ENCODE measurements around the gene DOK5. TPM values are rescaled to one million over a fixed set of nuclear protein-coding genes. Genes with fewer than 3 reads are reported as not detected.

Gene DOK5
- total RNA-seq (1 to 10 TPM in 4 of 9 donors, under 1 TPM in 4, not detected in 1; 0.29 to 1.9 (median 0.96) TPM), polyA plus RNA-seq (1 to 10 TPM; 1.2 to 2.0 (median 1.4) TPM)
- long read RNA-seq, donor 1 = 0 reads
- long read RNA-seq, donor 2 = 0 reads
- long read RNA-seq, donor 3 = 0 reads
- long read RNA-seq, donor 4 = 0 reads
- long read RNA-seq, donor 5, partial matches to known transcripts = 0 of 2 reads
- long read RNA-seq, donor 5, other reads (novel, unspliced or antisense) = 0 of 2 reads
- long read RNA-seq, donor 6, partial matches to known transcripts = 0 of 2 reads
- long read RNA-seq, donor 6, other reads (novel, unspliced or antisense) = 0 of 2 reads
- long read RNA-seq, donor 7 = 0 reads
- long read RNA-seq, donor 8, partial matches to known transcripts = 0 of 1 reads
- long read RNA-seq, donor 8, other reads (novel, unspliced or antisense) = 0 of 1 reads
- long read RNA-seq, donor 9, partial matches to known transcripts = 0 of 1 reads
- long read RNA-seq, donor 9, other reads (novel, unspliced or antisense) = 0 of 1 reads
- long read RNA-seq, donor 10 = 0 reads

DNA sequence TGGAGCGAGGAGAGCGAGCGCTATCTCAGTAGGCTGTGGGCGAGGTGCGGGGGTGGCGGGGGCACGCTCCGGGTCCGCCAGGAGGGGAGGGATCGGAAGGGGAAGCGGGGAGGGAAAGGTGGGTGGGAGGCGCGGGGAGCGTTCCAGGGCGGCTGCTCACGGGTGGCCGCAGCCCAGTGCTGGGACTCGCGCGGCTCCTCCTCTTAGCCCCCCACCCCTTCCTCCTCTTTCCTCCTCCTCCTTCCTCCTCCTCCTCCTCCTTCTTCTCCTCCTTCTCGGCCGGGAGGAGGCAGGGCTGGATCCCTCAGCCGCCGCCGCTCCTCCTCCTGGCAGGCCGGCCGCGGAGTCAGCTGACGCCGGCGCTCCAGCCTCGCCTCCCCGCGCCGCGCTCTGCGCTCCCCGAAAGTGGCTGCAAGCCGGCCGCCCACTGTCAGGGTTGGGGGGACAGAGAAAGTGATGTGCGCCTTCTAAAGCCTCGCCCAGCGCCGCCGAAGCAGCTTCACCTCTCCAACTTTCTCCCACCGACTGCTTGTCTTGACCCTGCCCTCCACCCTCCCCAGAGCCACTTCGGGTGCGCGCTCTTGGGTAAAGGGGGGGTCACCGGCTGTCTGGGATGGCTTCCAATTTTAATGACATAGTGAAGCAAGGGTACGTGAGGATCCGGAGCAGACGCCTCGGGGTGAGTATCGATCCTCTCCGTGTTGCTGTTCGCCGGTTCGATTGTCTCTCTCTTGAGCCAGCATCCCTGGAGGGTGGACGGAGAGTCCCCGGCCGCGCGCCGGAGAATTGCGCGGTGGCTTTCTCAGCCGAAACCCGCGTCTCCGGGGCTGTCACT, at the start of gene DOK5:
Gene DOK5 (plus strand): TSS at position 260 of the 835 bp plus-strand sequence. CDS start 354 bp downstream, at position 614.
- Histone ChIP-seq H3K36me3 (replicated peaks in 1 of 2) (no peaks in the 10 kb centered on the region), H3K9me3 (replicated peaks in 1 of 3) (no peaks in the 10 kb centered on the region), H3K27me3 (peaks cover 29% of the 10 kb centered on the region), H3K4me3 (peak within 1 kb of the TSS in 2 of 4 donors; percentile 2 to 52), H3K27ac (no peak within 1 kb of the TSS), H3K4me1 (replicated peaks in 1 of 2) (peaks cover 0 to 9% of the 10 kb centered on the region in 2 donors)
- intact Hi-C loops (cut with DNase I) = no loop called here
- 0 to 2% (median 1%) methylated on average over 6 to 71 of the region's 71 CpGs for WGBS, 4 donors
- peak in 2 of 7 donors; percentile 17 to 19 for DNase-seq
- TF ChIP-seq, protein P1, sequence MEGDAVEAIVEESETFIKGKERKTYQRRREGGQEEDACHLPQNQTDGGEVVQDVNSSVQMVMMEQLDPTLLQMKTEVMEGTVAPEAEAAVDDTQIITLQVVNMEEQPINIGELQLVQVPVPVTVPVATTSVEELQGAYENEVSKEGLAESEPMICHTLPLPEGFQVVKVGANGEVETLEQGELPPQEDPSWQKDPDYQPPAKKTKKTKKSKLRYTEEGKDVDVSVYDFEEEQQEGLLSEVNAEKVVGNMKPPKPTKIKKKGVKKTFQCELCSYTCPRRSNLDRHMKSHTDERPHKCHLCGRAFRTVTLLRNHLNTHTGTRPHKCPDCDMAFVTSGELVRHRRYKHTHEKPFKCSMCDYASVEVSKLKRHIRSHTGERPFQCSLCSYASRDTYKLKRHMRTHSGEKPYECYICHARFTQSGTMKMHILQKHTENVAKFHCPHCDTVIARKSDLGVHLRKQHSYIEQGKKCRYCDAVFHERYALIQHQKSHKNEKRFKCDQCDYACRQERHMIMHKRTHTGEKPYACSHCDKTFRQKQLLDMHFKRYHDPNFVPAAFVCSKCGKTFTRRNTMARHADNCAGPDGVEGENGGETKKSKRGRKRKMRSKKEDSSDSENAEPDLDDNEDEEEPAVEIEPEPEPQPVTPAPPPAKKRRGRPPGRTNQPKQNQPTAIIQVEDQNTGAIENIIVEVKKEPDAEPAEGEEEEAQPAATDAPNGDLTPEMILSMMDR (IDR thresholded peaks at IDR 0.05) = no peak
- no peak for TF ChIP-seq POLR2A (IDR thresholded peaks at IDR 0.05)

DNA sequence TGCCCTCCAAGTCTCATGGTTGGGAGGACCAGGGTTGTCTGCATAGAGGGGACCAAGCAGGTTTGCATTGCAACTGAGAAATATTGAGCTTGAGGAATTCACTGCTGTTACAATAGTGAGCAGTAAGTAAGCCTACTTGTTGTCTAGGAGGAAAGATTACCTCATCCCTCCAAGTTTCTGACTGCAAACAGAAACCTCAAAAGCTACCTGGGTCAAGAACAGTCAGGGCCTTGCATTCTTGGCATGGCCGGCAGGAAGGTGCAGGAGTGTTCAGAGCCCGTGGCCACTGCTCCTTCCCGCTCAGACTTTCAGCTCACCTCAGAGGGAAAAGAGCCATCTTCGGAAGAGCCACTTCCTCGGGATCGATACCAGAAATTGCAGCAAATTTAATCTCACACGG, 46.0 kb upstream of the DOK5 start:
- H3K9me3 ChIP-seq (replicated peaks in 1 of 3) = no peaks in the 10 kb centered on the region
- intact Hi-C loops (cut with DNase I) = no loop called here
- no peak overlapping the region for H3K4me3 ChIP-seq
- TF ChIP-seq, protein P1 (IDR thresholded peaks at IDR 0.05) = no peak
- TF ChIP-seq POLR2A (IDR thresholded peaks at IDR 0.05) = no peak
- no peaks in the 10 kb centered on the region for H3K4me1 ChIP-seq (replicated peaks in 1 of 2)
- H3K27me3 ChIP-seq = no peaks in the 10 kb centered on the region
- DNase-seq = no peak
- 70 to 91% (median 87%) methylated on average over 6 to 7 of the region's 7 CpGs for WGBS, 4 donors
- no peaks in the 10 kb centered on the region for H3K36me3 ChIP-seq (replicated peaks in 1 of 2)
- H3K27ac ChIP-seq = no peak overlapping the region

GRCh38 chr20:54431156-54431944, 44.0 kb upstream of the DOK5 start:
- intact Hi-C loops (cut with DNase I) = no loop called here
- Histone ChIP-seq H3K36me3 (replicated peaks in 1 of 2) (no peaks in the 10 kb centered on the region), H3K9me3 (replicated peaks in 1 of 3) (no peaks in the 10 kb centered on the region), H3K4me1 (replicated peaks in 1 of 2) (no peaks in the 10 kb centered on the region), H3K4me3 (no peak overlapping the region), H3K27me3 (no peaks in the 10 kb centered on the region), H3K27ac (no peak overlapping the region)
- TF ChIP-seq, protein P1 (IDR thresholded peaks at IDR 0.05) = no peak
- TF ChIP-seq POLR2A (IDR thresholded peaks at IDR 0.05) = no peak
- no peak for DNase-seq
- 73 to 80% (median 79%) methylated on average over 10 of the region's 10 CpGs for WGBS, 4 donors

Data from adrenal gland (tissue), 19 donors.